ENCODE measurements around the gene EPHB3. TPM values are rescaled to one million over a fixed set of nuclear protein-coding genes. Genes with fewer than 3 reads are reported as not detected.

Gene EPHB3
- total and polyA plus RNA-seq, 12 donors: 0.38 to 4.0 (median 1.5) TPM

GRCh38 chr3:184562878-184563560 is 1.4 kb downstream of the EPHB3 start:
- intact Hi-C loops (cut with DNase I): loop anchor here in 2 of 10 donors (2.0 kb wide), 2 partner anchors 164 to 216 kb away; no protein-coding TSS in a partner anchor
- DNase-seq: no peak
- TF ChIP-seq CTCF (IDR thresholded peaks at IDR 0.05): no peak

GRCh38 chr3:184563561-184563925 is 2.0 kb downstream of the EPHB3 start:
- no peaks in the 10 kb centered on the region for H3K9me3 ChIP-seq
- intact Hi-C loops (cut with DNase I): loop anchor here in 2 of 10 donors (2.0 kb wide), 2 partner anchors 163 to 215 kb away; no protein-coding TSS in a partner anchor
- no peak for ATAC-seq

More at GRCh38 chr3:184562878-184563560, 1.4 kb downstream of the EPHB3 start:
- 34 to 49% methylated on average over 24 of the region's 24 CpGs for WGBS, 2 donors
- H3K36me3 ChIP-seq: no peaks in the 10 kb centered on the region
- H3K27ac ChIP-seq: peak overlapping the region in 7 of 10 donors; percentile 26 to 77 (median 63)
- peak overlapping the region; percentile 15 to 77 (median 68) for H3K4me3 ChIP-seq
- no peak for ATAC-seq
- peaks cover 7 to 55% (median 22%) of the 10 kb centered on the region in 9 donors for H3K4me1 ChIP-seq
- peaks cover 0 to 46% (median 12%) of the 10 kb centered on the region in 7 donors for H3K27me3 ChIP-seq
- H3K9me3 ChIP-seq: no peaks in the 10 kb centered on the region

GRCh38 chr3:184563941-184564684 is 2.5 kb downstream of the EPHB3 start:
- no peak for TF ChIP-seq CTCF (IDR thresholded peaks at IDR 0.05)
- Histone ChIP-seq H3K4me3 (peak overlapping the region in 6 of 10 donors; percentile 5 to 77 (median 71)), H3K36me3 (no peaks in the 10 kb centered on the region), H3K27me3 (peaks cover 0 to 49% (median 3%) of the 10 kb centered on the region in 7 donors), H3K4me1 (peaks cover 7 to 65% (median 29%) of the 10 kb centered on the region in 9 donors), H3K27ac (peak overlapping the region in 5 of 10 donors; percentile 45 to 77 (median 65)), H3K9me3 (no peaks in the 10 kb centered on the region)
- ATAC-seq: no peak
- WGBS, 2 donors: 74 to 78% methylated on average over 13 of the region's 13 CpGs
- no peak for DNase-seq
- intact Hi-C loops (cut with DNase I): loop anchor here in 3 of 10 donors (2.0 kb wide), 2 partner anchors 163 to 215 kb away; no protein-coding TSS in a partner anchor

More at GRCh38 chr3:184563561-184563925, 2.0 kb downstream of the EPHB3 start:
- TF ChIP-seq CTCF (IDR thresholded peaks at IDR 0.05): no peak
- H3K4me1 ChIP-seq: peaks cover 7 to 60% (median 27%) of the 10 kb centered on the region in 9 donors
- H3K27me3 ChIP-seq: peaks cover 0 to 50% (median 8%) of the 10 kb centered on the region in 7 donors
- no peaks in the 10 kb centered on the region for H3K36me3 ChIP-seq
- peak overlapping the region in 7 of 10 donors; percentile 5 to 77 (median 70) for H3K4me3 ChIP-seq
- no peak for DNase-seq
- 69 to 75% methylated on average over 11 of the region's 11 CpGs for WGBS, 2 donors
- H3K27ac ChIP-seq: peak overlapping the region in 6 of 10 donors; percentile 45 to 77 (median 64)

Measured in heart right ventricle (tissue), 16 donors.